ENCODE results near the gene HAUS7.

The HAUS7 gene

GRCh38 chrX:153470411-153471363, at the start of gene HAUS7 (continued):
- TF ChIP-seq ZBTB44 (tag by site-specific recombination; IDR thresholded peaks at IDR 0.05) (no peak), ZXDB (tag by site-specific recombination; IDR thresholded peaks at IDR 0.05) (no peak; the same call in none of the 2 replicates), ZNF747 (tag by site-specific recombination; IDR thresholded peaks at IDR 0.05) (no peak), FEZF1 (tag by site-specific recombination; IDR thresholded peaks at IDR 0.05) (no peak), ZNF223 (tag by site-specific recombination; IDR thresholded peaks at IDR 0.05) (peak; percentile 50; the same call in 1 of the 2 replicates), ZNF670 (tag by site-specific recombination; IDR thresholded peaks at IDR 0.05; ENCODE audit: low read depth) (no peak), ZNF626 (tag by site-specific recombination; IDR thresholded peaks at IDR 0.05) (no peak), ZNF629 (tag by site-specific recombination; IDR thresholded peaks at IDR 0.05) (no peak), ZNF768 (tag by site-specific recombination; IDR thresholded peaks at IDR 0.05) (peak; percentile 99; the same call in 1 of the 2 replicates), GLIS2 (tag by site-specific recombination; IDR thresholded peaks at IDR 0.05) (peak; percentile 87; the same call in 1 of the 2 replicates), ZFP41 (tag by site-specific recombination; IDR thresholded peaks at IDR 0.05; ENCODE audit: borderline replicate concordance) (no peak), ZNF596 (tag by site-specific recombination; IDR thresholded peaks at IDR 0.05) (no peak), IKZF3 (tag by site-specific recombination; IDR thresholded peaks at IDR 0.05) (no peak), PRDM2 (tag by site-specific recombination; IDR thresholded peaks at IDR 0.05; ENCODE audit: borderline replicate concordance) (no peak), ZNF658 (tag by site-specific recombination; IDR thresholded peaks at IDR 0.05) (no peak), WT1 (tag by site-specific recombination; IDR thresholded peaks at IDR 0.05) (no peak), ZSCAN4 (tag by site-specific recombination; IDR thresholded peaks at IDR 0.05) (no peak), ZNF398 (tag by site-specific recombination; IDR thresholded peaks at IDR 0.05) (no peak), SP7 (tag by site-specific recombination; IDR thresholded peaks at IDR 0.05) (no peak), ZNF473 (tag by site-specific recombination; IDR thresholded peaks at IDR 0.05) (no peak), ZNF16 (tag by site-specific recombination; IDR thresholded peaks at IDR 0.05; ENCODE audit: low read depth) (no peak), ZNF654 (tag by site-specific recombination; IDR thresholded peaks at IDR 0.05; ENCODE audit: low read depth) (peak; percentile 51), ZNF610 (tag by site-specific recombination; IDR thresholded peaks at IDR 0.05; ENCODE audit: borderline replicate concordance) (no peak), SALL2 (tag by site-specific recombination; IDR thresholded peaks at IDR 0.05; ENCODE audit: borderline replicate concordance) (no peak)
- TF ChIP-seq, protein P1, sequence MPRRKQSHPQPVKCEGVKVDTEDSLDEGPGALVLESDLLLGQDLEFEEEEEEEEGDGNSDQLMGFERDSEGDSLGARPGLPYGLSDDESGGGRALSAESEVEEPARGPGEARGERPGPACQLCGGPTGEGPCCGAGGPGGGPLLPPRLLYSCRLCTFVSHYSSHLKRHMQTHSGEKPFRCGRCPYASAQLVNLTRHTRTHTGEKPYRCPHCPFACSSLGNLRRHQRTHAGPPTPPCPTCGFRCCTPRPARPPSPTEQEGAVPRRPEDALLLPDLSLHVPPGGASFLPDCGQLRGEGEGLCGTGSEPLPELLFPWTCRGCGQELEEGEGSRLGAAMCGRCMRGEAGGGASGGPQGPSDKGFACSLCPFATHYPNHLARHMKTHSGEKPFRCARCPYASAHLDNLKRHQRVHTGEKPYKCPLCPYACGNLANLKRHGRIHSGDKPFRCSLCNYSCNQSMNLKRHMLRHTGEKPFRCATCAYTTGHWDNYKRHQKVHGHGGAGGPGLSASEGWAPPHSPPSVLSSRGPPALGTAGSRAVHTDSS (tag by site-specific recombination; IDR thresholded peaks at IDR 0.05): no peak
- TF ChIP-seq, protein P2, sequence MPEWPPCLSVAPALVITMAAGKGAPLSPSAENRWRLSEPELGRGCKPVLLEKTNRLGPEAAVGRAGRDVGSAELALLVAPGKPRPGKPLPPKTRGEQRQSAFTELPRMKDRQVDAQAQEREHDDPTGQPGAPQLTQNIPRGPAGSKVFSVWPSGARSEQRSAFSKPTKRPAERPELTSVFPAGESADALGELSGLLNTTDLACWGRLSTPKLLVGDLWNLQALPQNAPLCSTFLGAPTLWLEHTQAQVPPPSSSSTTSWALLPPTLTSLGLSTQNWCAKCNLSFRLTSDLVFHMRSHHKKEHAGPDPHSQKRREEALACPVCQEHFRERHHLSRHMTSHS (tag by site-specific recombination; IDR thresholded peaks at IDR 0.05): no peak

All from HEK293 (cell line).